ENCODE measurements around the gene RCSD1. TPM values are rescaled to one million over a fixed set of nuclear protein-coding genes. Genes with fewer than 3 reads are reported as not detected.

The RCSD1 gene
- total and polyA plus RNA-seq, 8 donors = 12.2 to 21.9 (median 21.3) TPM

DNA sequence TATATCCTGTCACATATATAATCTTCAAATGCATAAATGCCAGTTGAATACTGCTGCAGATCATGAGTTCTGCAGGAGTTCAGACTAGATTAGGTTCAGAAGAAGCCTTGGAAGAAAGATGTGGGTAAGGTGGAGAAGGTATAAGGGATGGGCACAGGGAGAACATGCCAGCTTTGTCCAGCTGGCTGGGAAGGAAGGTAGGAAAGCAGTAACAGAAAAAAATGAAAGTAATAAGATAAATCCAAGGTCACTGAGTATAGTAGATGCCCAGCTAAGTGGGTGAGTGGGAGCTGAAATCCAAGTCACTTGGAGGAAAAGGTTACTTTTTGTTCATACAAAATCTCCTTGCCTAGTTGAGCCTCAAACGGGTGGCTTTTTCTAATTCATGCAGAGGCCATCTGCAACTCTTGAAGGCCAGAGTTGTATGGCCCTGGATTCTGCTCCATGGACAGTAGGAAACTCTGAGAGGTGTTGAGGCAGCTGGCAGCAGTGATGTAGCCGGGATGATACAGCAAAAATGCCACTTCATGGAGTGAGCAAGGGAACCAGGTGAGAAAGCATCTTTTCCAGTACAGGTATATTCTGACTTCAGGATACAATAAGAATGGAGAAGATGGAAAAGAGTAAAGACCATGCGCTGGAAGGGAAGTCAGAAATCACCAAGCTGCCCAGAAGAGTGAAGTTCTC, 3.4 kb downstream of the RCSD1 start:
- H3K4me1 ChIP-seq = peaks cover 6 to 90% of the 10 kb centered on the region in 2 donors
- intact Hi-C loops (cut with DNase I) = no loop called here
- no peak for TF ChIP-seq CTCF (IDR thresholded peaks at IDR 0.05)
- H3K9me3 ChIP-seq = no peaks in the 10 kb centered on the region
- peak overlapping the region in 1 of 2 donors; percentile 69 for H3K4me3 ChIP-seq
- H3K36me3 ChIP-seq = no peaks in the 10 kb centered on the region
- peak overlapping the region in 1 of 2 donors; percentile 94 for H3K27ac ChIP-seq
- ATAC-seq (no peak), DNase-seq (no peak)
- no peaks in the 10 kb centered on the region for H3K27me3 ChIP-seq

DNA sequence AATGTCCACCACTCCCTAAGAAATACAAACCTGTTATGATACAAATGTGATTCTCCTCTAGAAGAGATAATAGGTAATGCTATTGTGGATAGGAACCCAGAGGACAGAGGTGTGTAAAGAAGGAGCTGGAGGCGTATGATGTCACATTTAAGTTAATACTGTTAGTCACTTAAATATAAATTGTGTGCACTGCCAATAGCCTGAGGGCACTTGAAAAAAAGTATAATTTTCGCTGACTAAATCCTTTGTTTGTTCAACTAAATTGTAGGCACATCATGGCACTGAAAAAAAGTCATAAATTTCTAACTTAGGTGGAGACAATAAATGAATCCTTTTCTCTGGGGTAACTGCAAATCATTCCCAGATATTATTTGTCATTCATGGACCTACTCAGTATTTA, 4.4 kb downstream of the RCSD1 start:
- no peak for TF ChIP-seq CTCF (IDR thresholded peaks at IDR 0.05)
- H3K4me3 ChIP-seq = no peak overlapping the region

DNA sequence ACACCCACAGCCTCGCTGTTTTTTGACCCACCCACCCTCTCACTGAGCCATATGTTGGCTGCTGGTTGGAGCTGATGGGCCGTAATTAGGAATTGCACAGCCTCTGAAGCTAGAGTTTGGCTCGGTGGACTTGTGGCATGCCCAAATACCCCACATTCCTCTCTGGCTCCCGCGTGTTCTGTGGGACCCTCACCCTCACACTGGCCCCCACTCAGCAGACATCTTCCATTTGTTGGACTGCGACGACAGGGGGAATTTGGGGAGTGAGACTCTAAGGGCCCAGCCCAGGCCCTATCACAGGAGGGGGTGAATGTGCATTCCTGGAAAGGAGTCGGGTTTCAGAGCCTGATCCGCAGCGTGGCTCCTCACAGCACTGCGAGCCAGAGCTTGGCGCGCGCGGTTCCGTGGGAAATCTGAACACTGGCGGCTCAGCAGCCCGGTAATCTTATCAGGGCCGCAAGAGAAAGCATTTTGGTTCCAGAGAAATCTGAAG, 5.2 kb downstream of the RCSD1 start:
- Histone ChIP-seq H3K4me3 (no peak overlapping the region), H3K27me3 (no peaks in the 10 kb centered on the region), H3K9me3 (no peaks in the 10 kb centered on the region), H3K36me3 (peaks cover 0 to 9% of the 10 kb centered on the region in 2 donors), H3K27ac (peak overlapping the region in 1 of 2 donors; percentile 67), H3K4me1 (peaks cover 0 to 75% of the 10 kb centered on the region in 2 donors)
- peak in 1 of 4 donors; percentile 46 for DNase-seq
- no peak for TF ChIP-seq CTCF (IDR thresholded peaks at IDR 0.05)
- intact Hi-C loops (cut with DNase I) = no loop called here
- no peak for ATAC-seq

More for the DNA sequence above, 4.4 kb downstream of the RCSD1 start:
- H3K4me1 ChIP-seq = peaks cover 0 to 80% of the 10 kb centered on the region in 2 donors
- peaks cover 0 to 2% of the 10 kb centered on the region in 2 donors for H3K36me3 ChIP-seq
- peak overlapping the region in 1 of 2 donors; percentile 94 for H3K27ac ChIP-seq
- H3K9me3 ChIP-seq = no peaks in the 10 kb centered on the region
- DNase-seq (no peak), ATAC-seq (no peak)
- no peaks in the 10 kb centered on the region for H3K27me3 ChIP-seq
- intact Hi-C loops (cut with DNase I) = no loop called here

- no peak for DNase-seq
- TF ChIP-seq CTCF (IDR thresholded peaks at IDR 0.05) = no peak
- Histone ChIP-seq H3K4me1 (peaks cover 0 to 72% of the 10 kb centered on the region in 2 donors), H3K27me3 (no peaks in the 10 kb centered on the region), H3K36me3 (peaks cover 0 to 15% of the 10 kb centered on the region in 2 donors), H3K4me3 (no peak overlapping the region), H3K27ac (peak overlapping the region in 1 of 2 donors; percentile 67), H3K9me3 (no peaks in the 10 kb centered on the region)
- intact Hi-C loops (cut with DNase I) = no loop called here
- no peak for ATAC-seq
Measured at GRCh38 chr1:167635941-167636340, 5.9 kb downstream of the RCSD1 start.

DNA sequence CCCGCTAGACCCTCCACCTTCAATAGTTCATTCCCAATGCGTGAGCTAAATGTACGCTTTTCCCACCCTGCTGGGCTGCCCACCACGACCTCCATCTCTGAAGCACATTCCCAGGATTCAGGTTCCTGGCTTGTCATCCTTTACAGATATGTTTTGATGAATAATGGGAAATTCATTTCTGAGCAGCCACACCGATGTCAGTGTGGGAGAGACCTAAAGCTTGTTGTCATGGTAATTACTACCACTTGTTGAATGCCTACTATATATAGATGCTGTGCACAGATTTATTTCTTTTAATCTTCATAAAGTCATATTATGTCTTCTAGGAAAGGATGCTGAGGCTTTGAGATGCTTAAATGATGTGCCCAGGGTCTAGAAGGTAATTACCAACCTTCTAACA, 8.0 kb downstream of the RCSD1 start:
- no peaks in the 10 kb centered on the region for H3K27me3 ChIP-seq
- intact Hi-C loops (cut with DNase I) = no loop called here
- no peak overlapping the region for H3K27ac ChIP-seq
- ATAC-seq (no peak), DNase-seq (no peak)
- H3K36me3 ChIP-seq = peaks cover 0 to 15% of the 10 kb centered on the region in 2 donors
- TF ChIP-seq CTCF (IDR thresholded peaks at IDR 0.05) = no peak
- H3K4me1 ChIP-seq = peaks cover 0 to 52% of the 10 kb centered on the region in 2 donors
- no peak overlapping the region for H3K4me3 ChIP-seq
- H3K9me3 ChIP-seq = no peaks in the 10 kb centered on the region
